GM12872 (cell line): ENCODE data around the gene BMP4.

Experiments
- TF ChIP-seq, protein P1 (sequence below): IDR thresholded peaks from 3 replicates; pipeline ENCODE4 v1.5.1; 2011; ENCODE audit warnings: low read depth, mild to moderate bottlenecking, low read length, moderate library complexity; ENCODE audit not compliant: insufficient read depth

BMP4 gene

DNA sequence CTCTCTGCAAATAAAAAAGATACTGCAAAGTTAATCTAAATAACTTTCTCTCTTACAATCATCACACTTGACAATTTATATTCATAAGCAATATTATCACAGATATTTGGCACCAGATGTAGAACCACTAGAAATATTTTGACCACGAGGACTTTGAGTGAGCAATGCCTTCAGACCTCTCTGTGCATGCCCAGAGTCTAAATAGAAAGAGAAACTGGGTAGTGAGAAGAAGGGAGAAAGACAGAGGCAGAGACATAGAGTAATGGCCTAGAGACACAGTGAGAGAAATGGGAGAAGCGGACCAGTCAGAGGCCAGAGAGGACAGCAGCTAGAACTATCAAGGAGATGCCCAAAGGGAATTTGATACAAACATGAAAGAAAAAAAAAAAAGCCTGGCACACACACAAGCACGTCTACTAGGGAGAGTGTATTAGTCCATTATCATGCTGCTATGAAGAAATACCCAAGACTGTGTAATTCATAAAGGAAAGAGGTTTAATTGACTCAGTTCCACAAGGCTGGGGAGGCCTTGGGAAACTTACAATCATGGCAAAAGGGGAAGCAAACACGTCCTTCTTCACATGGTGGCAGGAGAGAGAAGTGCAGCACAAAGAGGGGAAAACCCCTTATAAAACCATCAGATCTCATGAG lies 41.1 kb downstream of the BMP4 start:
- TF ChIP-seq, protein P1, sequence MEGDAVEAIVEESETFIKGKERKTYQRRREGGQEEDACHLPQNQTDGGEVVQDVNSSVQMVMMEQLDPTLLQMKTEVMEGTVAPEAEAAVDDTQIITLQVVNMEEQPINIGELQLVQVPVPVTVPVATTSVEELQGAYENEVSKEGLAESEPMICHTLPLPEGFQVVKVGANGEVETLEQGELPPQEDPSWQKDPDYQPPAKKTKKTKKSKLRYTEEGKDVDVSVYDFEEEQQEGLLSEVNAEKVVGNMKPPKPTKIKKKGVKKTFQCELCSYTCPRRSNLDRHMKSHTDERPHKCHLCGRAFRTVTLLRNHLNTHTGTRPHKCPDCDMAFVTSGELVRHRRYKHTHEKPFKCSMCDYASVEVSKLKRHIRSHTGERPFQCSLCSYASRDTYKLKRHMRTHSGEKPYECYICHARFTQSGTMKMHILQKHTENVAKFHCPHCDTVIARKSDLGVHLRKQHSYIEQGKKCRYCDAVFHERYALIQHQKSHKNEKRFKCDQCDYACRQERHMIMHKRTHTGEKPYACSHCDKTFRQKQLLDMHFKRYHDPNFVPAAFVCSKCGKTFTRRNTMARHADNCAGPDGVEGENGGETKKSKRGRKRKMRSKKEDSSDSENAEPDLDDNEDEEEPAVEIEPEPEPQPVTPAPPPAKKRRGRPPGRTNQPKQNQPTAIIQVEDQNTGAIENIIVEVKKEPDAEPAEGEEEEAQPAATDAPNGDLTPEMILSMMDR: no peak

DNA sequence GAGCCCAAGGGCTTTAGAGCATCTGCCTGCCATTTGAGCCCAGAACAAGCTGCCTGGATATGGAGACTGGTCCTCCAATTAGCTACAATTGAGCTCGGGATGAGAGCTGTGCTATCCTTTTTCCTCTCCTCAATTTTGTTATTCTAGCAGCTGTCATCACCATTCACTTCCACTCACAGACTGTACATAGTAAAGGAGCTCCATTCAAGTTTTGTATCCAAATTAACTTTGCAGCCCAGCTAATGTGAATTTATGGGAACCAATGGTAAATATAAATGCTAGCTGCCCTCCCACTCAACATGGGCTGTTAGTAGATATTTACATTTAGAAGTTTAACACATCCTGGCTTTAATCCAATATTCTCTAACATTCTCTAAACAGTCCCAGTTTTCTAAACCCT lies 44.6 kb downstream of the BMP4 start:
- TF ChIP-seq, protein P1: no peak

- TF ChIP-seq, protein P1: no peak
Measured at GRCh38 chr14:53908416-53908815, 48.2 kb downstream of the BMP4 start.

DNA sequence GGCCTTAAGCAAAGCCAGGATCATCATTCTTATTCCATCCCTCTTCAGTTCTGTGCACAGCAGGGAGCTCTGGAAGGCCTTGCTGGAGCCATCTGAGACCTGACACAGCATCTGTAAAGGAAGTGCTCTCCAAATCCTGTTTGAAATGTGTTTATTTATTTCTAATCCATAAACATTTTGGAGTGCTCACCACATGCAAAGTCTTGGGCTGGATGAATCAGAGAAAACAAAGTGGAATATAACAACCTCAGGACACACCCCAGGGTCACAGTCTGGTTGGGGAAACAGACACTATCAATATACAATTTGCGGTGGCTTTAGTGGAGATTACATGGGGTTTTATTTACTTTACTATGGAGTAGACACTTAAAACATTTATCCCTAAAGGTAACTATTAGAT lies 54.3 kb downstream of the BMP4 start:
- TF ChIP-seq, protein P1: no peak

GRCh38 chr14:53900499-53900898 lies 56.1 kb downstream of the BMP4 start:
- TF ChIP-seq, protein P1: no peak
